Epithelial cell of esophagus (primary cell): Measurements from ENCODE around the gene HDGFL3.

Experiments used
- DNase-seq: peaks from one replicate; pipeline ENCODE4 v3.0.0; 2010; ENCODE audit warnings: low read depth
- H3K4me3 ChIP-seq: 2 replicates; pipeline ENCODE4 v1.5.1; 2011; ENCODE audit warnings: mild to moderate bottlenecking, low read length, control low read depth
- CTCF ChIP-seq: IDR thresholded peaks from 2 replicates; pipeline ENCODE4 v1.5.1; 2011; ENCODE audit warnings: low read depth, mild to moderate bottlenecking, low read length, control low read depth, inconsistent platforms; ENCODE audit not compliant: insufficient read depth; ENCODE audit errors: missing control alignments

The HDGFL3 gene

DNA sequence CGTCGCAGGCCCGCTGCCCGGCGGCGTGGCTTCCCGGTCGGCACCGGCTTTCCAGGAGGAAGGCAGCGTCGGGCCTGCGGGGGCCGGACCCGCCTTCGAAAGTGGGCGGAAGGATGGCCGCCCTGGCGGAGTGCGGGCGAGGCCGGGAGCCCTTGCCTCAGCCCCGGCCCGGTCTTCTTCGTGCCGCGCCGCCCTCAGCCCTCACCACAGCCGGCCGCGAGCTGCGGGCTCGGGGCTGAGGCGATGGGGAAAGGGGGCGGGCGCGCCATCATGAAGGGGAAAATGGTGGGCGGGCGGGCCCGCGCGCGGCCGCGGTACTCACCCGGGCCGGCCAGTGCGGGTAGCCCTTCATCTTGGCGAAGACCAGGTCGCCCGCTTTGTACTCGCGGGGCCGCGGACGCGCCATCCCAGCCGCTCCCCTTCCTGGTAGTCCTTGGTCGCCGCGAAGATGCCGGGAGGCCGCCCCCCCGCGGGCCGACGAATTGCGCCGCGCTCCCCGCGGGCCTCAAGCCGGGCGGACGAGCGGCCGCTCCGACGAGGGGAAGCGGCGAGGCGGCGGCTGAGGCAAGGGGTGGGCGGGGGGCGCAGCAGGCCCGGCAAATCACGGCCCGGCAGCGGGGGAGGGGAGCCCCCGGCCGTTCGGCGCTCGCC, 489 bp downstream of the HDGFL3 start:
- TF ChIP-seq CTCF = no peak
- DNase-seq = peak; percentile 43
- peak overlapping the region; percentile 69 for H3K4me3 ChIP-seq

DNA sequence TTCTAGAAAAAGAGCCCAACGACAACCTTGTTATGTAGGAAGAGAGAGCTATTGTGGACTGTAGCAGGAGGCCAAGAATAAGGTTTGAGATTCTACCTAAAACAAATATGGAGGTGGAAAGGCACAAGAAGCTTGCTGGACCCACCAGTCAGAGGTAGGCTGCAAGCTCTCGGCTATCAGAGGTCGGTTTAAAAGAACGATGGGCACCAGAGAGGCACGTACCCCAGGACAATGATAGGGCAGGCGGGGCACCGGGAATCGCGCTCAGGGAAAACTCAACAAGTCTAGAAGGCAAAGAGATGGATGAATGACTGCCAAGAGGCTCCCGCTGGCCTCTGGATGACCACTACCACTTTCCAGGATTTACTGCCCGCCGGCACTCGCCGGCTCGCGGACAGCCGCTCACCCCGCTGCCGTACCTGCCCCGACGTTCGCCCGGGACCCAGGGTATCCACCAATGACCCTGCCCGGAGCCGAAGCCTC, 1.1 kb downstream of the HDGFL3 start:
- no peak for DNase-seq
- TF ChIP-seq CTCF = no peak
- peak overlapping the region; percentile 69 for H3K4me3 ChIP-seq

- DNase-seq = no peak
- TF ChIP-seq CTCF = no peak
- H3K4me3 ChIP-seq = peak overlapping the region; percentile 69
Measured at GRCh38 chr15:83205725-83206324, 1.8 kb downstream of the HDGFL3 start.

DNA sequence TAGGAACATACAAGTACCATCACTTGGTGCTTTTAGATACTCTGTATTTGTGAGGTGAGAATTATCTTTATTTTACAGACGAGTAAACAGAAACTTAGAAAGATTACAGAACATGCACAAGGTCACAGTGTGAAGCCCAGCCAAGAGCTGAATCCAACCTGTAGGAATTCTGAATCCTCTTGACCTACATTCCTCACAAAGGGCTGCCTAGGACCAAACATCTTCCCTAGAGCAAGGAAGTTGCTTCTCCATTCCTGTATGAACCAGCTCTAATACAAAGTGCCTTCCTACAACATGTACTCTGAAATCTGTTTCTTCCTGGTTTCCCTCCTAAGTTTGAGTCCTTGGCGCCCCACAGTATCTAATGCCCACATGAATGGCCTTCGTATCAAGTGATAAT, 2.9 kb downstream of the HDGFL3 start:
- no peak for TF ChIP-seq CTCF
- no peak overlapping the region for H3K4me3 ChIP-seq
- no peak for DNase-seq

DNA sequence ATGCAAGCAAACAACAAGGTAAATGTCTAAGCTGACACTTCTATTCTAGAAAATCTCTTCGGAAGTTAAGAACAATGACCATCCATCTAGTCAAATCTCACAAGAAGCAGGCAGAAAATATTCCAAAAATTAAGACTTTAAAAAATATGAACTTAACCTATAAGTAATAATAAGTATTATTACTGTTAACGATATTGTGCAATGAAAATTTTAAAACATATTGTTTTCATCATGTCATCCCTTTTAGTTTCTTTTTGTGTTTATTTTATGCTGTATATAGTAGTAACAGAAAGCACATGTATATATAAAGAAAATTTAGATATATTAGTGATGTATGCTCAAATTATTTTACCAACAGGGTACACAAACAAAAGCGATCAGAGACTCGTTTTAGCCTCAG, 4.1 kb downstream of the HDGFL3 start:
- TF ChIP-seq CTCF = no peak
- no peak overlapping the region for H3K4me3 ChIP-seq
- DNase-seq = no peak

- TF ChIP-seq CTCF = no peak
- no peak overlapping the region for H3K4me3 ChIP-seq
- no peak for DNase-seq
Measured at GRCh38 chr15:83200589-83200988, 7.0 kb downstream of the HDGFL3 start.

DNA sequence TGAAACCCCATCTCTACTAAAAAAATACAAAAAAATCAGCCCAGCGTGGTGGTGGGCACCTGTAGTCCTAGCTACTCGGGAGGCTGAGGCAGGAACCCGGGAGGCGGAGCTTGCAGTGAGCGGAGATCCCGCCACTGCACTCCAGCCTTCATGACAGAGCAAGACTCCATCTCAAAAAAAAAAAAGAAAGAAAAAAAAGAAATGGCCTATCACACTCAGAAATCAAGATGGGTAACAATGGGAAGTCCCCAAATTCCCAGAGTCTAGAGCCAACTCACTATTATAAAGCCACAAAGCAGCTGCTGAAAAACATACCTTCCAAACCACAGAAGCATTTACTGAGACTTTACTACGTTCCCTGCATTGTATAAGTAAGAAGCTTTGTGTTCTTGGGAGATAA, 7.5 kb downstream of the HDGFL3 start:
- no peak for TF ChIP-seq CTCF
- no peak overlapping the region for H3K4me3 ChIP-seq
- no peak for DNase-seq
